HEK293 (cell line): ENCODE measurements around the gene SLC35G6.

ENCODE experiments used
- KLF16 ChIP-seq: fragments of 450-650 bp; formaldehyde crosslinking; IDR thresholded peaks from 2 replicates; pipeline ENCODE4 v1.5.1; 2017; ENCODE audit warnings: missing biosample characterization, missing genetic modification characterization
- ZNF433 ChIP-seq: fragments of 450-650 bp; formaldehyde crosslinking; IDR thresholded peaks from 2 replicates; pipeline ENCODE4 v1.5.1; 2016; ENCODE audit warnings: missing biosample characterization, missing genetic modification characterization, low read depth
- TF ChIP-seq, protein P1 (sequence below): fragments of 450-650 bp; formaldehyde crosslinking; optimal IDR thresholded peaks from 2 replicates; pipeline ENCODE3; 2016; ENCODE audit warnings: missing biosample characterization, mild to moderate bottlenecking, missing genetic modification characterization
- TF ChIP-seq, protein P2 (sequence below): fragments of 450-650 bp; formaldehyde crosslinking; IDR thresholded peaks from 2 replicates; pipeline ENCODE4 v1.5.1; 2017; ENCODE audit warnings: missing biosample characterization, mild to moderate bottlenecking, missing genetic modification characterization, moderate library complexity

DNA sequence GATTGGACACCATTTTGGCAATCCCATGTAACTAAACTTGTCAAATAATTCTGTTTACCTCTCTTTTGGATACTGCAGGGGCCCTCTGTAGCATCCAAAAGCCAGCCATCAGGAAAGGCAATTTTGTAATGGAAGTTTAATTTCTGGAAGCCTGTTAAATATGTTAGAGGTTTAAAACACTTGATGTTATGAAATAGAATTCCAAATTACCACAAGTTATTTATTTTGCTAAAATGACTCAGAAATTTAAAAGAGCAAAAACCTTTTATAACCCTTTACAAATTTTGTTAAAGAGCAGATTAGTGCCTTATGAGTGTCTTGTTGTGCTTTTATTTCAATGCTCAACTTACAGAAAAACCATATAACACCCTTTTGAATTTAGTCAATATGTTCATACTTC, 47.6 kb downstream of the SLC35G6 start:
- TF ChIP-seq, protein P1, sequence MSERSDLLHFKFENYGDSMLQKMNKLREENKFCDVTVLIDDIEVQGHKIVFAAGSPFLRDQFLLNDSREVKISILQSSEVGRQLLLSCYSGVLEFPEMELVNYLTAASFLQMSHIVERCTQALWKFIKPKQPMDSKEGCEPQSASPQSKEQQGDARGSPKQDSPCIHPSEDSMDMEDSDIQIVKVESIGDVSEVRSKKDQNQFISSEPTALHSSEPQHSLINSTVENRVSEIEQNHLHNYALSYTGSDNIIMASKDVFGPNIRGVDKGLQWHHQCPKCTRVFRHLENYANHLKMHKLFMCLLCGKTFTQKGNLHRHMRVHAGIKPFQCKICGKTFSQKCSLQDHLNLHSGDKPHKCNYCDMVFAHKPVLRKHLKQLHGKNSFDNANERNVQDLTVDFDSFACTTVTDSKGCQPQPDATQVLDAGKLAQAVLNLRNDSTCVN: no peak
- TF ChIP-seq ZNF433 (tag by site-specific recombination): no peak
- TF ChIP-seq, protein P2, sequence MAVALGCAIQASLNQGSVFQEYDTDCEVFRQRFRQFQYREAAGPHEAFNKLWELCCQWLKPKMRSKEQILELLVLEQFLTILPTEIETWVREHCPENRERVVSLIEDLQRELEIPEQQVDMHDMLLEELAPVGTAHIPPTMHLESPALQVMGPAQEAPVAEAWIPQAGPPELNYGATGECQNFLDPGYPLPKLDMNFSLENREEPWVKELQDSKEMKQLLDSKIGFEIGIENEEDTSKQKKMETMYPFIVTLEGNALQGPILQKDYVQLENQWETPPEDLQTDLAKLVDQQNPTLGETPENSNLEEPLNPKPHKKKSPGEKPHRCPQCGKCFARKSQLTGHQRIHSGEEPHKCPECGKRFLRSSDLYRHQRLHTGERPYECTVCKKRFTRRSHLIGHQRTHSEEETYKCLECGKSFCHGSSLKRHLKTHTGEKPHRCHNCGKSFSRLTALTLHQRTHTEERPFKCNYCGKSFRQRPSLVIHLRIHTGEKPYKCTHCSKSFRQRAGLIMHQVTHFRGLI (tag by site-specific recombination): no peak
- TF ChIP-seq KLF16 (tag by site-specific recombination): no peak
